Dedifferentiated amniotic fluid mesenchymal stem cell (primary cell): ENCODE data around the gene ALG9.

ENCODE experiments used
- DNase-seq: peaks from one replicate; pipeline ENCODE4 v3.0.0-alpha.2; 2016; ENCODE audit errors: extremely low spot score

Gene ALG9

DNA sequence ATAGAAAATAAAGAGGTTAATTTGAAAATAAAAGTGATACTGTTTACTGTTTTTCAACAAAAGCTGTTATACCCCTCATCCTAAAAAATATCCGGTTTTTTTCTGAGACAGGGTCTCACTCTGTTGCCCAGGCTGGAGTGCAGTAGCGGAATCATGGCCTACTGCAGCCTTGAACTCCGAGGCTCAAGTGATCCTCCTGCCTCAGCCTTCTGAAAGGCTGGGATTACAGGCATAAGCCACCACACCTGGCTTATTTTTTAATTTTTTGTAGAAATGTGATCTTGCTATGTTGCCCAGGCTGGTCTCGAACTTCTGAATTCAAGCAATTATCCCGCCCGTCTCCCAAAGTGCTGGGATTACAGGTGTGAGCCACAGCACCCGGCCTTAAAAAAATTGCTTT, 35.7 kb downstream of the ALG9 start:
- DNase-seq = no peak

DNA sequence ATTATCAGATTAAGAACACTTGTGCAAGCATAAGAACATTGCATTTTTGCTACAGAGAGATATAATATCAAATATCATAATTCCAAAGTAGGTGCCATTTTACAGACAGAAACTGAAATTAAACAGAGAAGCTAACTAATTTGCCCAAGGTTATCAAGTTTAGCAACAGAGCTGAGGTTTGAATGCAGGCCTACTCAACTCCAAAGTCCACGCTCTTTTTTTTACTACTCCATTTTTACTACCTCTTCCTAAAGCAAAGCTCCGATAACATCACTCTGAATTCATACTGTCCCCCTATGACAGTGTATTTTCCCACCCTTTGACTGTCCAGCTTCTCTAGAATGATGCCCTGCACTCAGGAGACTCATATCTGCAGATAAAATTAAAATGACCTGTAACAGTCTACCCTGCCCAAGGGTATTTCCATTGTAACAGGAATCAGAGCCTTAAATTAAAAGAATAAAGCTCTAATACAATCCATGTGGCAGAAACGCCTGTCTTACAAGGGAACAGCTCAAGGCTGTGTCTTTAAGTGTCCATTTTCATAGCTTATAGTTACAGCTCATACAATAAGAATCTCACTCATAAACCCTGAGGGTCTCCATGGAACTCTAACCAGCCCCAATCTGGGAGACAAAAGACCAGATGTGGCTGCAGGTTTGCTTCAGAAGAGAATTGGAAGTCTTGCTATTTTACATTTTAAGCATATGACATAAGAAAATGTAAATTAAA, 36.8 kb downstream of the ALG9 start:
- DNase-seq = no peak

- DNase-seq = no peak
Observed at GRCh38 chr11:111833524-111833923, 37.9 kb downstream of the ALG9 start.

- no peak for DNase-seq
Observed at GRCh38 chr11:111829185-111829968, 42.0 kb downstream of the ALG9 start.

DNA sequence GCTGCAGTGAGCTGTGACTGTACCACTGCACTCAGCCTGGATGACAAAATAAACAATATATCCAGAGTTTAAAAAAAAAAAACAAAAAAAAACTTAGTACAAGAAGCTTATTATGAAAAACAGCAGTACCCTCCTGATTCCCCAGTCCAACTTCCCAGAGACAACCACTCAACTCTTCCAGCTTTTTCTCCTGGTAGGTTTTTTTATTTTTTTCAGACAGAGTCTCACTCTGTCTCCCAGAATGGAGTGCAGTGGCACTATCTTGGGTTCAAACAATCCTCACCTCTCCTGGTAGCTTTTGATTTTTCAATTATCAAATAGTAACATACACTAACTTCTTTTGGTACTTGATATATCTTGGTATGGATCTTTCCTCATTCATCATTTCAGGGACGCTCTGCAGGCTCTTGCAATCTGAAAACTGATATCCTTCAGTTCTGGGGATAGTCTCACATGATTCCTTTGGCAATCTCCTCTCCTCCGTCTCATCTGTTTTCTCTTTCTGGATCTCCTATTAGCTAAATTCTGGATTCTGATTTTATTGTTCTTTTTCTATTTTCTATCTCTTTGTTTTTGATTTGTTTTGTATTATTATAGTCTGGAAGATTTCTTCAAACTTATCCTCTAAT, 44.9 kb downstream of the ALG9 start:
- no peak for DNase-seq

GRCh38 chr11:111823629-111824028, 47.8 kb downstream of the ALG9 start:
- no peak for DNase-seq

DNA sequence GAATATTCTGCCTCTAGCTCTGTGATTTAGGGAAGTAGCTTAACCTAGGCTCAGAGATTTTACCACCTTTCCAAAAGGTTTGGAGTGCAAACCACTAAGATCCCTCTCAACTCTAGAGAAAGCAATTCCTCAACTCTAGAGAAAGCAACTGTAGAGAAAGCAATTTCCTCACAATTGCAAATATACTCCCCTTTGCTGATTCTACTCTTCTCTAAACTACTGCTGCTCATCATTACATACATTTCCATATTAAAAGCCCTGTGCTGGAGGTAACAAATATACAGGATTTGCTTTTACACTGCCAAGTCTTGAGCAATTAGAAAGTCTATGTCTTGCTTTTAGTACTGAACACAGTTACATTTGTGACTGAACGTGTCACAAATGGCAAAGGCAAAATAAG, 48.2 kb downstream of the ALG9 start:
- DNase-seq = no peak

DNA sequence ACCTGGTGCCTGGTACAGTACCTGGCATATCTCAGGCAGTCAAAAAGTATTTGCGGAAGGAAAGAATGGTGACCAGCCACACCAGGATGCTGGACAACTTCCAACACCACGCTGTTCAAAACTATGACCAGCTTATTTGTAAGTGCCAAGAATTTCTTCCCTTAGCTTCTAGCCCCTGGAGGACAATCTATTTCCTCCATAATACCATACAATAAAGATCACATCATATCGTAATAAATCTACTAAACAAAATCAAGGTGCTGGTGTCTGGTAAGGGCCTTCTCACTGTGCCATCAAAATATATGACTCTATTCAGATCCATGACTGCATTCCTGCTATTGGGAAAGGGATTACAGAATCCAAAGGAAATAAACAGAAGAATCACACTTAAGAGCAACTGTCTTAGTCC, 51.5 kb downstream of the ALG9 start:
- no peak for DNase-seq

DNA sequence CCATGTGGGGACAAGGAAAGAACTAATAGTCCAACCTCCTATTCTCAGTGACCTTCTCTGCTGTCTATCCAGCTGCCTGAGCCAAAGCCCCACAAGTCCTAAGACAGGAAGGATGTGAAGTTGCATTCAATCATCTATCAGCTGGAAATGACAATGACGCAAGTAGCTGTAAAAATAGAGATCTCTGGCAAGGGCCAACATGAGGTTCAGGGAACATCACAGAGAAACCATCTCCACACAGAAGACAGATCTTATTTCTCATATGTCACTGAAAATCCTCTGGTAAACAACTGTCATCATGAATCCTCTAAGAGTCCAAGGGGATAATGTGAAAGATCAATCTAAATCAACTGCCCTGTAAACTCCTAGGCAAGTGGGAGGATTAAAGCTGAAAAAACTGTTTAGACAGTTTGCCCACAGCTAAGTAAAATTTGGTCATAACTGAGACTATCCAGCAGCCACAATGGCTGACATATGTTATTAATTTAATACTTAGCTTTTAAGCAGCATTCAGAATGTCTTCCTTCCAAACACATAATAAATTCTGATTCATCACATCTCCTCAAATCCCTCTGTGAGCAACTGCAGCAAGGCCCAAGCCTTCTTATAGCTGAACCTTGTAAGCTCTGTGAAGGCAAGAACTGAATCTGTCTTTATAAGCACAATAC, 52.1 kb downstream of the ALG9 start:
- DNase-seq = peak; percentile 62

GRCh38 chr11:111815489-111815888, 55.9 kb downstream of the ALG9 start:
- DNase-seq = no peak

- no peak for DNase-seq
Observed at GRCh38 chr11:111814557-111815320, 56.6 kb downstream of the ALG9 start.

- no peak for DNase-seq
Observed at GRCh38 chr11:111814106-111814505, 57.3 kb downstream of the ALG9 start.

GRCh38 chr11:111812211-111812610, 59.2 kb downstream of the ALG9 start:
- DNase-seq = no peak

DNA sequence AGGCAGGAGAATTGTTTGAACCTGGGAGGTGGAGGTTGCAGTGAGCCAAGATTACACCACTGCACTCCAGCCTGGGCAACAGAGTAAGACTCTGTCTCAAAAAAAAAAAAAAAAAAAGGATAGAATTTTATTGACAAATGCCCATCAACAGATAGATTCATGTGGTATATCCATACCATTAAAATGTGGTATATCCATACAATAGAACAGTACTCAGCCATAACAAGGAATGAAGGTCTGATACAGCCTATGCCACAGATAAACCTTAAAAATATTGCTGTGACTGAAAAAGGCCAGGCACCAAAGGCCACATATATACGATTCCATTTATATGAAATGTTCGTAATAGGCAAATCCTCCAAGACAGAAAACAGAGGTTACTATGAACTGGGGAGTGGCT, 59.9 kb downstream of the ALG9 start:
- DNase-seq = no peak

- DNase-seq = no peak
Observed at GRCh38 chr11:111808834-111809233, 62.5 kb downstream of the ALG9 start.

DNA sequence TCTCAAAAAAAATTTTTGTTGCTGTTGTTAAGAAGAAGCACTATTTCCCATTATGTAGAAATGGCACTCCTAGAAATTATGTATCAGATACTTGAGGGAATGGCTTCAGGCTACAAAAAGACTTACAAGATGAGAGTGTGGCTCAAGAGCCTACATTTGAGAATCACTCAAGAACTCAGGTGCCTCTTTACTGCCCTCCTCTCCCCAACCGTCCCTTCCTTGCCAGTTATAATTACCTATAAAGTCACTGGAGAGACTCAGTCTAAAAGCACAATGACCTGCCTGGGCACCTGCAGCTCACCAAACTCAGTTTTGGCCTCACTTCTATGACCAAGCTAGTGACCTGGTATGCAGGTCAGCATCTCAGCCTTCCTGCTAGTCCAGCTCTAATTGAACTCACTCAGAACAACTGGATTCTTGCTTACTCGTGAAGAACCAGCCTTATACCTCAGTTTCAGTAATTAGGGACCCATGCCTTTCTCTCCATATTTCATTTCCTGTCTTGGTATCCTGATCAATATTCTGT, 63.3 kb downstream of the ALG9 start:
- DNase-seq = no peak

DNA sequence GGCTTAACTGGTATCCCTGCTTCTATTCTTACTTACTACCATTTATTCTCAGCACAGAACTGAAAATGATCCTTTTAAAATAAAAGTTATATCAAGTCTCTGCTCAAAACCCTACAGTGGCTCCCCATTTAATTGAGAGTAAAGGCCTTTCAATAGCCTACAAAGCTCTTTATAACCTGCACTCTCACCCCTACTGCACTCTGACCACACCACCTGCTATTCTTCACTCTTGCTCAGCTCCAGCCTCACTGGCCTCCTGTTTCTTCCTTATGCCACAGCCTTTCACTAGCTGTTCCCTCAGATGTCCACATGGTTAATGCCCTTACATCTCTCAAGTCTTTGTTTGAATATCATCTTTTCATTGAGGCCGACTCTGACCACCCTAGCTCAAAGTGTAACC, 64.3 kb downstream of the ALG9 start:
- DNase-seq = no peak

GRCh38 chr11:111801135-111801534, 70.2 kb downstream of the ALG9 start:
- DNase-seq = no peak

DNA sequence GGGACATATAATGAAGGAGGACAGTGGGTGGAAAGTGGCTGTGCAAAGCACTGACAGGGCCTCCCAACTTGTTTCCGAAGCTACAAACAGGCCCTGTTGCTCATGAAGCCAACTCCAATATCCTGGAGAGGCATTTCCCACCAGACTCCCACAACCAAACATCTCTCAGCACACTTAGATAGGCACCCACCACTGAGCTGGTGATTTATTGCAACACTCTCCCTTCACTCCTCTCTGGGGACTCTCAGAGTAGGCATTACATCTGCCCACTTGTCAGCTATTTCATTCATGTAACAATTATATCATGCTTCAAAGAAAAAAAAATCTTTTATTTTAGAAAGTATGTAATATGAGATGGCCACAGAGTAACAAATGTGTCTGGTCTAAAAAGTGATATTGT, 73.1 kb downstream of the ALG9 start:
- DNase-seq = no peak

DNA sequence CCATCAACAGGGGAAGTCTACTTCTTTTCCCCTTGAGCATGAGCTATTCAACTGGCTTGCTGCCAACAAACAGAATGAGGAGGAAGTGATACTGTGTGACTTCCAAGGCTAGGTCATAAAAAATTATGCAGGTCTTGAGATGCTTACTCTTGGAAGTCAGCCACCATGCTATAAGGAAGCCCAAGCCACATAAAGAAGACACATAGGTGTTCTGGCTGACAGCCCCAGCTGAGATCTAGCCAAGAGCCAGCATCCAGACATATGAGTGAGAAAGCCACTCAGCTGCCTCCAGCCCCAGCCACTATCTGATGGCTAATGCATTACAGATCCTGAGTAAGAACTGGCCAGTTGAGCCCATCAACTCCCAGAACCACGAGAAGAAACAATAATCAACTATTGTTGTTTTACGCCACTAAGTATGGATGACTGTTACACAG, 74.2 kb downstream of the ALG9 start:
- no peak for DNase-seq

DNA sequence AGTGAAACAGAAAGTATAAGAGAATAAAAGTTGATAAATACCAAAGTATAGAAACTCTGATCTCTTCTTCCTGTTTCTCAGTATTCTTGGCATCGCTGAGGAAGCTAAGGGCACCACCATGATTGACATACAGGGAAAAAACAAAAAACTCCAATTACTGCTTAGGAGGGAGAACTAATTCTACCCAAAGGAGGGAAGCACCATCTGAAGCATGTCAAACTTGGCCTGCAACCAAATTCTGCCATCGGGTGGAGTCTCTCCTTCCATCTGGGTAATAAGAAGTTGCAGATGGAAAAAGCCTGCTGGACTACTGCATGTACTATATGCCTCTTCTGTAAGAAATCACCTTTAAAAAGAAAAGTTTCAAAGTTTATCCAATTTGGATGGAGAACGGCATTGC, 74.7 kb downstream of the ALG9 start:
- peak; percentile 50 for DNase-seq
